Islet of Langerhans (tissue), 1 donor: ENCODE data around the gene SBNO1.
"Not testable (repeated sequence)": the region's sequence is repeated elsewhere in the genome, so short reads cannot be mapped to it uniquely, and the experiment has no call there.

ENCODE experiments used
- FAIRE-seq: peaks from one replicate; lab custom pipeline; 2011; peaks lifted over from hg19 to GRCh38; lab: Jason Lieb, UNC

SBNO1 gene

DNA sequence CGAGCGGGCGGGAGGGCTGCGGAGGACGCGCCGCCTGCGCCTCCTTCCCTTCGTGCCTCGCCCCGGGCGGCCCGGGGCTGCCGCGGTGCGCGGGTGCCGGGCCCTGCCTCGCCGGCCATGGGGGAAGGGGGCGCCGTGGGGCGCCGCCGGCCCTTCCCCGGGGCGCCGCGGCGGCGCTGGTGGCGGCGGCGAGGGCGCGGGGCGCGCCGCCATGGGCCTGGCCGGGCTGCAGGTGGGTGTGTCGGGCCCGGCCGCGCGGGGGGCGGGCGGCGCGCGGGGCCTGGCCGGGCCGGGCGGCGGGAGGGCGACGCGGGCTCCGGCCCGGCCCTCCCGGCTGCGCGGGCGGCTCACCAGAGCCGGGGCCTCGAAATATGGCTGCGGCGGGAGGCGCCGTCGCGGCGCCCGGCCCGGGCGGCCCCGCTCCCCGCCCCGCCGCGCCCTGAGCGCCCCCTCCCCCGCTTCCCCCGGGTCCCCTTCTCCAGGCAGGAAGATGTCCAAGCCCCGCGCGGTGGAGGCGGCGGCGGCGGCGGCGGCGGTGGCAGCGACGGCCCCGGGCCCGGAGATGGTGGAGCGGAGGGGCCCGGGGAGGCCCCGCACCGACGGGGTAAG lies 24.4 kb upstream of the SBNO1 start:
- no peak for FAIRE-seq

DNA sequence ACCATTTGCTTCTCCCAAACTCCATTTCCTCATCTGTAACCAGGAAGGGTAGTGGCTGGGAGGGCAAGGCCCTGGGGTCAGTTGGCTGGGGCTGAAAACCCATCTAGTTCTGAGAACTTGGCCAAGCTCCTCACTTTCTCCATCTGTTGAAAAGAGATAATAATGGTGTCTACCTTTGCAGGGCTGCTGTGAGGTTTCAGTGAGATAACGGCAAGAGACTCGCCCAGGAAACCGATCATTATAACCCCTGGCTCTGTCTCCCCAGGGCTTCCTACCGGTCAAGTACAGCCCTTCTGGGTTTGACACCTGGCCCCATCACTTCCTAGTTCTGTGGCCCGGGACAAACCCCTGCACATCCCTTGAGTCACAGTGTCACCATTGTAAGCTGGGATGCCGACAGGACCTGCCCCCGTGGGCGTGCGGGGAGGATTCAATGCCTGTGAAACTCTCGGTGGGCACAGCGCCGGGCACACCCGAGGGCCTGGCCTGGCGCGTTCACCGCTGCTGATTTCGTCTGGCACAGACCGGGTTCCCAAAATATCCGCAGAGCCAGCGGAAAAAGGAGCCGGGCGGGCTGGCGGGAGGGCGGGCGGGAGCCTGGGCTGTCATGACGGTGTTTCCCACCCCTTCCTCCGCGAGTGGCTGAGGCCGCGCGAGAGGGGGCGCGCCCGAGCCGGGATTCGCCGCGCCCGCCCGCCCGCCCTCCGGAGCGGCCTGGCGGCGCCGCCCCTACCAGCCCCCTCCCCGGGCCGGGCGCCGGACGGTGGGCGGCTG lies 23.7 kb upstream of the SBNO1 start:
- no peak for FAIRE-seq

DNA sequence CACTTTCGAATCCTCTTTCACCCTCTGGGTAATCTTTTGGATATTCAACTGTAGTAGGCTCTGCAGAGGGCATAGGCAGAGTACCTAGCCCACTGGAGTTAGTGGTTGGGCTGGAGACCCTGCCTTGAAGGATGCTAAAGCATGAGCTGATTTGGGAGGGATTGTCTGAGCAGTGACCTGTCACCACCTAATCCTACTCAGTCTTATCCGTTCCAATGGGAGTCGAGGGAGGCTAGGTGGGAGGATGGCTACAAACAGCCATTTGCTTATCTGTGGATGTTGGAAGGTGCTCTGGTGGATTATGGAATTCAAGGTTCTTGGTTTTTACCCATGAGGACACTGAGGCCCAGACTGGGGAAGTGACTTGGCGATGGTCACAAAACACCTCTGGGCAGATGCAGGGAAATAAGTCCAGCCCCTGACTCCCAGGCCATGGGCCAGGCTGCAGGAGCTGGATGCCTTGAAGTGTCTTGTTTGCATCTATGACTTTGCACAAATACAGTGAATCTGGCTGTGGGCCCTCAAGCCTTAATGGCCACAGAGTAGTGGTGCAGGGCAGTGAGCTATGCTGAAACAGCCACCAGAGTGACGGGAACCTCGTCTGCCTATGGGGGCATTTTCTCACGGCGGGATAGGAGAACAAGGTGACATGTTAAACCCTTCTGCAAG lies 23.0 kb upstream of the SBNO1 start:
- FAIRE-seq: no peak

DNA sequence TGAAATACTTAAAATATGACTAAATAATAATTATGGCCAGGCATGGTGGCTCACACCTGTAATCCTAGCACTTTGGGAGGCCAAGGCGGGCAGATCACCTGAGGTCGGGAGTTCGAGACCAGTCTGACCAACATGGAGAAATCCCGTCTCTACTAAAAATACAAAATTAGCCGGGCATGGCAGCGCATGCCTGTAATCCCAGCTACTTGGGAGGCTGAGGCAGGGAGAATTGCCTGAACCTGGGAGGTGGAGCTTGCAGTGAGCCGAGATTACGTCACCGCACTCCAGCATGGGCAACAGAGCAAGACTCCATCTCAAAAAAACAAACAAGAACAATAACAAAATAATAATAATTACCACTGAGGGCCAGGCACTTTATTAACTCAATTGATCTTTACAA lies 20.9 kb upstream of the SBNO1 start:
- not testable (repeated sequence) for FAIRE-seq

- no peak for FAIRE-seq
These were observed 20.3 kb upstream of the SBNO1 start for GRCh38 chr12:123384994-123385376.

GRCh38 chr12:123384318-123384993 lies 19.8 kb upstream of the SBNO1 start:
- no peak for FAIRE-seq

- no peak for FAIRE-seq
These were observed 18.0 kb upstream of the SBNO1 start for GRCh38 chr12:123382684-123383083.

DNA sequence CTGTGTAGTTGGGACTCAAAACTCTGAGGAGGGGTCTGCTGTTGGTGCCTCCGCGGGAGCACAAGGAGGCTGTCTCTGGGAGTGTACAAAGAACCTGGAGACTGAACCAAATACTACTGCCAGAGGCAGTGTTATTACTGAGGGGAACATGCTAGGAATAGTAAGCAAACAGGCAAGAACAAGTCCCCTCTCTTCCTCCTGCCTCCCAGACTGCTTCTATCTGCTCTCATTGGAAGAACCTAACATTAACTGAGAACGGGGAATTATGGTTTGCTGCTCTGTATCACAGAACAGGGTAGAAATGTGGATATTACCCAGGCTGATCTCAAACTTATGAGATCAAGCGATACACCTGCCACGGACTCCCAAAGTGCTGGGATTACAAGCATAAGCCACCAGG lies 14.7 kb upstream of the SBNO1 start:
- no peak for FAIRE-seq

DNA sequence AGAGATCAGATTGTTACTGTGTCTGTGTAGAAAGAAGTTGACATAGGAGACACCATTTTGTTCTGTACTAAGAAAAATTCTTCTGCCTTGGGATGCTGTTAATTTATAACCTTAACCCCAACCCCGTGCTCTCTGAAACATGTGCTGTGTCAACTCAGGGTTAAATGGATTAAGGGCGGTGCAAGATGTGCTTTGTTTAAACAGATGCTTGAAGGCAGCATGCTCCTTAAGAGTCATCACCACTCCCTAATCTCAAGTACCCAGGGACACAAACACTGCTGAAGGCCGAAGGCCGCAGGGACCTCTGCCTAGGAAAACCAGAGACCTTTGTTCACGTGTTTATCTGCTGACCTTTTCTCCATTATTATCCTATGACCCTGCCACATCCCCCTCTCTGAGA lies 7.8 kb upstream of the SBNO1 start:
- FAIRE-seq: not testable (repeated sequence)

DNA sequence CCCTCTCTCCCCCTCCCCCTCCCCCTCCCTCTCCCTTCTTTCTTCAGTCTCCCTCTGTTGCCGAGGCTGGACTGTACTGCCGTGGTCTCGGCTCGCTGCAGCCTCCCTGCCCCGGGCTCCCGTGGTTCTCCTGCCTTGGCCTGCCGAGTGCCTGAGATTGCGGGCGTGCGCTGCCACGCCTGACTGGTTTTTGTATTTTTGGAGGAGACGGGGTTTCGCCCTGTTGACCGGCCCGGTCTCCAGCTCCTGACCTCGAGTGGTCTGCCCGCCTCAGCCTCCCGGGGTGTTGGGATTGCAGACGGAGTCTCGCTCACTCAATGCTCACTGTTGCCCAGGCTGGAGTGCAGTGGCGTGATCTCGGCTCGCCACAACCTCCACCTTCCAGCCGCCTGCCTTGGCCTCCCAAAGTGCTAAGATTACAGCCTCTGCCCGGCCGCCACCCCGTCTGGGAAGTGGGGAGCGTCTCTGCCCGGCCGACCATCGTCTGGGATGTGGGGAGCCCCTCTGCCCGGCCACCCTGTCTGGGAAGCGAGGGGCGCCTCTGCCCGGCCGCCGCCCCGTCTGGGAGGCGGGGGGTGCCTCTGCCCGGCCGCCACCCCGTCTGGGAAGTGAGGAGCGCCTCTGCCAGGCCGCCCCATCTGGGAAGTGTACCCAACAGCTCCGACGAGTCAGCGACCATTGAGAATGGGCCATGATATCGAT lies 7.2 kb upstream of the SBNO1 start:
- FAIRE-seq: not testable (repeated sequence)

DNA sequence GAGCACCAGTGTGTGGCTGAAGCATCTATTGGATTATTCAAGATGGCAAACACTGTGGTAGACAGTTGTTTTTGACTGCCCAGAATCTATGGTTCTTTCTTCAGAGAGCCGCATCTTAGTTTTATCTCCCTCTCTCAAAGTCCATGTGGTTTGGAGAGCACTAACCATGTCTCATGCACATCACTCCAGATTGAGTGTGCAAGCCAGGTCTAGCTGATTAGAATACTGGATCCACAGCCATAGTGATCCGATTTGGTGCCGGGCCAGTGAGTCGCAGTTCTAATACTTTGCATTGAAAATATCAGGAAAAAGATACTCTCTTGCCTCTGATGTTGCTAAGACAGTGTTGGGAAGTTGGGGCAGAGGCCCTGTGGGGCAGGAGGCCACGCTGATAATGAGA lies 4.6 kb upstream of the SBNO1 start:
- no peak for FAIRE-seq

DNA sequence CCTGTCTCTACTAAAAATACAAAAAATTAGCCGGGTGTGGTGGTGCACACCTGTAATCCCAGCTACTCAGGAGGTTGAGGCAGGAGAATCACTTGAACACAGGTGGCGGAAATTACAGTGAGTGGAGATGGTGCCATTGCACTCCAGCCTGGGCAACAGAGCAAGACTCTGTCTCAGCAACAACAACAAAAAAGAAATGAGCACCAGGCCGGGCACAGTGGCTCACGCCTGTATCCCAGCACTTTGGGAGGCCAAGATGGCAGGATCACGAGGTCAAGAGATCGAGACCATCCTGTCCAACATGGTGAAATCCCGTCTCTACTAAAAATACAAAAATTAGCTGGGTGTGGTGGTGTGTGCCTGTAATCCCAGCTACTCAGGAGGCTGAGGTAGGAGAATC lies 3.8 kb upstream of the SBNO1 start:
- FAIRE-seq: not testable (repeated sequence)

GRCh38 chr12:123367511-123367910 lies 2.9 kb upstream of the SBNO1 start:
- no peak for FAIRE-seq

DNA sequence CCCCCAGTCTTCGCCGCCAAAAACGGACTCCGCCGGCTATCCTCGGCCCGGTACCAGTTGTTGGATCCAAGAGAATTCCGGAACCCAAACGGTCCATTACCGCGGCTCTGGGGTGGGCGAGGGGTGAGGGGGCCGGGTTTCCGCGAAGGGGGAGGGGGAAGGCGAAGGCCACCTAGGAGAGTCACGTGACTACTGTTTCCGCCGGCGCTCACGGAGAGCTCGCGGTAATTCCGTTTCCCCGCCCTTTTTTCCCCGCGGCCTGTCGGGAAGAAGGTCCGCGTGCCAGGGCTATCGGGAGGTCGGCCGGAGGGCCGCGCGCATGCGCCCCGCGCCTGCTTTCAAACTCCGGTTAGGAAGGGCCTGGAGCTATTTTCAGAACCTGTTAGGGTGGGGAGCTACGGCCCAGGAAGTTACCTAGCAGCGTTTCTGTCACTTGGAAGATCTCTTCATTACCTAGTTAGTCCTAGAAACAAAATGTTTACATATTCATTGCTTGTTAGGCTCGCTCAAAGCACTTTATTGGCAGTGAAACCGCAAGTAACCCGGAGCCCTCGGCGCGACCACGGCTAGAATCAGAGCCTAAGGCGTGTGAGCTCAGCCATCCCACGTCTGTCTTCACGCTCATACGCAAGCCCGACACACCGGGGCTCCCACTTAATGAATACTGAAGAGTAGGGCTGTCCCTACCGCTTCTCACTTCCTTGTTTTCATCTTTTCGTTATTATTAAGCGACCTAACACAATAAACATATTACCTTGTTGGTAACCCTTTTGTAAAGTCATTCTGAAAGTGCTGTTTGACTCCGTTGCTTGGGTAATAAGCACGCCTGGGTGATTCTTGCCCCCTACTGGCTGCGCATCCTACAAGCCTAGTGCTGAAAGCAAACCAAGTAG lies 624 bp upstream of the SBNO1 start:
- peak; percentile 84 for FAIRE-seq

DNA sequence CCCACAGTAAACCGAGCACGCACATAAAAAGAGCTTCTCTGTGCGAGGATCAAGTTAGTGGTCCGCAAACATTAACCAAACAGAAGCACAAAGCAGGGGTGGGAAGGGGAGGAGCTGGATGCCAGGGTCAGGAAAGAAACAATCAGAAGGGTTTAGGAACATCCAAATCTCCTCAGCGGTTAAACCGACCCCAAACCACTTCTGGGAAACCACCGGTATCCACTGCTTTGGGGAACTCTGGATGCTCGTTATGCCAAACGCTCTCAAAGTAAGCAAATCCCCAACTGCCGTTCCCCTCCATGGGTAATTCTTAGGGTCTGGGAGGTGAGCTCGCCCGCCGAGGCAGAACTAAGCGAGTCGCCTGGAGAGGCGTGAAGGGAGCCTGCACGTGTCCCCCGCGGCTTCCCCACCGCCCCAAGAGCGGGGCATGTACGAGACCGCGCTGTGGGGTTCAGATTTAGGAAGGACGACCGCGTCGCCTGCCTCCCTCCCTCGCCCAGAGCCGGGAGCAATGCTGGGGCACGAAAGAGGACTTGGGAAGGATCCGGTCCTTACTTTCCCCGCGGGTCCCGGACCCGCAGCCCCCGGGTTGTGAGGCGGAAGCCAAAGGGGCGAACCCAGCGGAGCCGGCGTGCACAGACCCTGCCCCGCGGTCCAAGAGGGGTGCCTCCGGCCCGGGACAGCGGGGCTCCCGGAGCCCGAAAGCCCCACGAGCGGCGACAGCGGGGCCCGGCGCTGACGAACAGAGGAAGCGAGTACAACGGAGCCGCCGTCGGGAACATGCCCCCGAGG lies 711 bp downstream of the SBNO1 start:
- no peak for FAIRE-seq

DNA sequence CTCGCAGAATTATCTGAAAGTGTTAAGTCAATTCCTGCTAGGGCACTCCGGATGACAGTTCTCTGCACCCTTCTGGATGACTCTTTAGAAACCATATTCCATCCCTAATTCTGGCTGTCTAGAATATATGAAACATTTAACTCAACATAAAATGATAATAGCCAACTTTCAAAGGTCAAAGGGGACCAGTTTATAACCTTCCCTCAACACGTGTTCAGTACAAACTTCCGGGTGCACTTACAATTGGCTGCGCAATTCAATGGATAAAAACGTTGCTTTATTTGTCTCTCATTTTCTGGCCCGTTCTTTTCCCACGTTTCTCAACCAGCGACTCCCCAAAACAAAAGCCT lies 1.3 kb downstream of the SBNO1 start:
- no peak for FAIRE-seq

DNA sequence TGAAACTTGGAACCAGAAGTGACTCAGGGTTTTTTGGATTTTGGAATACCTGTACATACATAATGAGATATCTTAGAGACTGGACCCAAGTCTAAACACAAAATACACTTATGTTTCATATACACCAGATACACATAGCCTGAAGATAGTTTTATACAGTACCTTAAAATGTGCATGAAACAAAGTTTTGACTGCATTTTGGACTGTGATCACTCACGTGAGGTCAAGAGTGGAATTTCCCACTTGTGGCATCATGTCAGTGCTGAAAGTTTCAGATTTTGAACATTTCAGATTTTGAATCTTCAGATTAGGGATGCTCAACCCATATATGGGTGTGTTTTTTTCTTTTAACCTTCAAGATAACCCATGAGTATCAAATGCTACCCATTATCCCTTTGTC lies 6.6 kb downstream of the SBNO1 start:
- FAIRE-seq: no peak

DNA sequence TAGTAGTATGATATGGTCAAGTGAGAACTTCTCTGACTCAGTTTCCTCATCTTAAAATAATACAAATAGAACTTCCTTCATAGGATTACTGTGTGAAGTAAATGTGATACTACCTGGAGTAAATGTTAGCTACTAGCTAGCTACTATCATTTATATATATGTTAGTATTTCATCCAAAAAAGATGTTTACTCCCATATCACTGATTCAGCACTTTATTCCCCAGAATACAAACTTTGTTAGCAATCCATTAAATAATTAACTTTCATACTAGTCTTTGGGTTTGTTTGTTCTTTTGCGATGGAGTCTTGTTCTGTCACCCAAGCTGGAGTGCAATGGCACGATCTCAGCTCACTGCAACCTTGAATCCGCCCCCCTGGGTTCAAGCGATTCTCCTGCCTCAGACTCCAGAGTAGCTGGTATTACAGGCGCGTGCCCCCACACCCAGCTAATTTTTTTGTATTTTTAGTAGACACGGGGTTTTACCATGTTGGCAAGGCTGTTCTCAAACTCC lies 8.4 kb downstream of the SBNO1 start:
- no peak for FAIRE-seq

DNA sequence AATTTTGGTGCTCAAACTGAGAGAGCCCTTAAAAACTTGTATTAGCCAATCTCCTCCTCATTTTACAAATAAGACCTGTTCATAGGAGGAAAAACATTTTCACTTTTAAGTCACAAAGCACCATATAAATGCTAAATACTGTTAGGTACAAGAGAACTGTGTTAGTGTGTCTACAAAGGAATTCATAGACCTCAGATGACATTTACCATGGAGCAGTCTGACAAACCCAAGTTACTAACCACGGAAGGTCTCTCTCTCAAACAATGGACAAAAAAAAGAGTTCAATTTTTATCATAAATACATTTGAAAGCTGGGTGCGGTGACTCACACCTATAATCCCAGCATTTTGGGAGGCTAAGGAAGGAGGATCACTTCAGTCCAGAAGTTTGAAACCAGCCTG lies 10.0 kb downstream of the SBNO1 start:
- FAIRE-seq: no peak

- no peak for FAIRE-seq
These were observed 13.3 kb downstream of the SBNO1 start for GRCh38 chr12:123351349-123351748.
